Thoracic aorta (tissue), 2 donors: Measurements from ENCODE around the gene FNIP2. TPM values are rescaled to one million over a fixed set of nuclear protein-coding genes. Genes with fewer than 3 reads are reported as not detected.
"Not testable (repeated sequence)": the region's sequence is repeated elsewhere in the genome, so short reads cannot be mapped to it uniquely, and the experiment has no call there.

ENCODE experiments used
- ATAC-seq: fragments of 150-250 bp; one replicate; pipeline ENCODE4 v1.8.0; 2017; ENCODE audit warnings: low read depth; ENCODE audit not compliant: insufficient number of reproducible peaks, low FRiP score
- DNase-seq: peaks from one replicate; pipeline ENCODE4 v3.0.0-alpha.2; 2020; ENCODE audit warnings: low spot score
- H3K27ac ChIP-seq, 2 donors: fragments of 200-600 bp; sonication (generic); 1 replicate in 1 of 2; 2 replicates in 1 of 2; pipeline ENCODE4 v1.5.1; 2016; ENCODE audit warnings: mild to moderate bottlenecking in 2 of 2, moderate library complexity in 2 of 2
- H3K27me3 ChIP-seq: fragments of 200-600 bp; sonication (generic); replicated peaks from 2 replicates; pipeline ENCODE4 v1.6.0; 2016; ENCODE audit warnings: mild to moderate bottlenecking; ENCODE audit not compliant: insufficient read depth
- H3K36me3 ChIP-seq: fragments of 200-600 bp; sonication (generic); one replicate; pipeline ENCODE4 v1.5.1; 2016
- H3K4me1 ChIP-seq, 2 donors: fragments of 200-600 bp; sonication (generic); 1 replicate in 1 of 2; 2 replicates in 1 of 2; pipeline versions ENCODE4 v1.5.1 to v1.6.0; 2016; ENCODE audit warnings: low read depth in 2 of 2, mild to moderate bottlenecking in 1 of 2; ENCODE audit not compliant: control insufficient read depth in 1 of 2
- H3K4me3 ChIP-seq: fragments of 200-600 bp; sonication (generic); 2 replicates; pipeline ENCODE4 v1.5.1; 2016; ENCODE audit warnings: mild to moderate bottlenecking
- H3K9me3 ChIP-seq: fragments of 200-600 bp; sonication (generic); 2 replicates; pipeline ENCODE4 v1.5.1; 2016
- total RNA-seq, 2 donors: library from RNA; depleted of rRNA; stranded (reverse); fragments of >200 nt; gene quantifications; one replicate each; pipeline versions ENCODE4 v1.1.0 to v1.2.3, GENCODE V29; 2016
- TF ChIP-seq, protein P1 (sequence below): fragments of 200-600 bp; sonication (generic); IDR thresholded peaks from one replicate; pipeline ENCODE4 v1.5.1; 2019; ENCODE audit warnings: antibody characterized with exemption

FNIP2 gene
- total RNA-seq, 2 donors from 2014 or later: 47.9 to 121 TPM

DNA sequence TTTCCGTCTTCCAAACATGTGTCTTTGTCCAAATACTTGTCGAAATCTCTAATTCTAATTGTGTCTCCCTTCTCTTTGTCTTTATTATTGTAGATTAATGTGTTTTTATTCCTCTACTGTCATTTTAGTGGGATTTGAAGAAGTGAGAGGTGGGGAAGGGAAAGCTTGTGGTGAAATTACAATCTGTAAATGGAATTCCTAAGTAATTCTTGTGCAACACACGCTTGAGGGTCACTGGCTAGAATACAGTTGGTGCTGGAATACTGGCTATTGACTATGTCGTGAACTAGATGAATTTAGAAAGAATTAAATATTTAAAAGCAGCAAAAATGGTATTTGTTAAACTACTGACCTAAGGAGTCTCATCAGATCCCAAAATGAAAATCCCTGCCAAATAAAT is 10.7 kb upstream of the FNIP2 start:
- ATAC-seq (no peak), DNase-seq (no peak)
- no peak overlapping the region for H3K27ac ChIP-seq
- no peak overlapping the region for H3K4me3 ChIP-seq
- no peaks in the 10 kb centered on the region for H3K9me3 ChIP-seq
- TF ChIP-seq, protein P1, sequence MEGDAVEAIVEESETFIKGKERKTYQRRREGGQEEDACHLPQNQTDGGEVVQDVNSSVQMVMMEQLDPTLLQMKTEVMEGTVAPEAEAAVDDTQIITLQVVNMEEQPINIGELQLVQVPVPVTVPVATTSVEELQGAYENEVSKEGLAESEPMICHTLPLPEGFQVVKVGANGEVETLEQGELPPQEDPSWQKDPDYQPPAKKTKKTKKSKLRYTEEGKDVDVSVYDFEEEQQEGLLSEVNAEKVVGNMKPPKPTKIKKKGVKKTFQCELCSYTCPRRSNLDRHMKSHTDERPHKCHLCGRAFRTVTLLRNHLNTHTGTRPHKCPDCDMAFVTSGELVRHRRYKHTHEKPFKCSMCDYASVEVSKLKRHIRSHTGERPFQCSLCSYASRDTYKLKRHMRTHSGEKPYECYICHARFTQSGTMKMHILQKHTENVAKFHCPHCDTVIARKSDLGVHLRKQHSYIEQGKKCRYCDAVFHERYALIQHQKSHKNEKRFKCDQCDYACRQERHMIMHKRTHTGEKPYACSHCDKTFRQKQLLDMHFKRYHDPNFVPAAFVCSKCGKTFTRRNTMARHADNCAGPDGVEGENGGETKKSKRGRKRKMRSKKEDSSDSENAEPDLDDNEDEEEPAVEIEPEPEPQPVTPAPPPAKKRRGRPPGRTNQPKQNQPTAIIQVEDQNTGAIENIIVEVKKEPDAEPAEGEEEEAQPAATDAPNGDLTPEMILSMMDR: no peak
- H3K36me3 ChIP-seq: no peaks in the 10 kb centered on the region
- no peaks in the 10 kb centered on the region for H3K27me3 ChIP-seq
- no peaks in the 10 kb centered on the region for H3K4me1 ChIP-seq

DNA sequence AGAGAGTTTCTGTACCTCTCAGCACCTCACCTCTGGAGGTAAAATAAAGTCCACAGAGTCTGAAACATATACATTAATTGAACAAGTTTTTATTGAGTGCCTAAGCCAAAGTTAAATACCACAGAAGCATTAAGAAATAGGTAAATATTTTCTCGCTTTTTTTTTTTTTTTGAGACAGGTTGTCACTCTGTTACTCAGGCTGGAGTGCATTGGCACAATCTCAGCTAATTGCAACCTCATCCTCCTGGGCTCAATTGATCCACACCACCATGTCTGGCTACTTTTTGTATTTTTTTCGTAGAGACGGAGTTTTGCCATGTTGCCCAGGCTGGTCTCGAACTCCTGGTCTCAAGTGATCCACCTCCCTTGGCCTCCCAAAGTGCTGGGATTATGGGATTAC is 10.1 kb upstream of the FNIP2 start:
- DNase-seq (no peak), ATAC-seq (no peak)
- H3K4me3 ChIP-seq: no peak overlapping the region
- TF ChIP-seq, protein P1: no peak
- no peaks in the 10 kb centered on the region for H3K36me3 ChIP-seq
- H3K27me3 ChIP-seq: no peaks in the 10 kb centered on the region
- no peak overlapping the region for H3K27ac ChIP-seq
- H3K9me3 ChIP-seq: no peaks in the 10 kb centered on the region
- H3K4me1 ChIP-seq: no peaks in the 10 kb centered on the region

DNA sequence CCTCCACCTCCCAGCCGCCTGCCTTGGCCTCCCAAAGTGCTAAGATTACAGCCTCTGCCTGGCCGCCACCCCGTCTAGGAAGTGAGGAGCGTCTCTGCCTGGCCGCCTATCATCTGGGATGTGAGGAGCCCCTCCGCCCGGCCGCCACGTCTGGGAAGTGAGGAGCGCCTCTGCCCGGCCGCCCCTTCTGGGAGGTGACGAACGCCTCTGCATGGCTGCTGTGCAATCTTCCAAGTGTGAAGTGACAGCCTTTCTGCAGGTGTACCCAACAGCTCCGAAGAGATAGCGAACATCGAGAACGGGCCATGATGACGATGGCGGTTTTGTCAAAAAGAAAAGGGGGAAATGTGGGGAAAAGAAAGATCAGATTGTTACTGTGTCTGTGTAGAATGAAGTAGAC is 9.3 kb upstream of the FNIP2 start:
- not testable (repeated sequence) for H3K27ac ChIP-seq, H3K27me3 ChIP-seq, H3K4me1 ChIP-seq, H3K36me3 ChIP-seq, H3K4me3 ChIP-seq, ATAC-seq, H3K9me3 ChIP-seq, DNase-seq

DNA sequence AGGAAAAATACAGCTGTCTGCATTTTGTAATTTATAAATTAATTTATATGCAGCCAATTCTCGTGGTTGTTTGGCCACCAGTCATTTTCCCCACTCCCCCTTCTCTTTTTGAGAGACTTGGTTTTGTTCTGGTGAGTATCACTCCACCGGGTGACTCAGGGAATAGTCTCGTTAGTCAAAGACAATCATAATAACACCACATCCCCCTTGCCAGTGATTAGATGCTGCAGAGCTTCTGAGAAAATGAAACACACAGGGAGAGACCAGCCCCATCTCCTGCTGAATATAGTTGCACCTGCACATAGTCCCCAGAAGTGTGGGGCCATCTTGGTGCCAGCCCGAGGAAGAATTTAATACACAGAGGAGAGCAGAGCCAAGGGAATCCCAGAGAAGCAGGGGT is 8.0 kb upstream of the FNIP2 start:
- no peaks in the 10 kb centered on the region for H3K27me3 ChIP-seq
- no peak for ATAC-seq
- no peak overlapping the region for H3K27ac ChIP-seq
- TF ChIP-seq, protein P1: no peak
- H3K36me3 ChIP-seq: no peaks in the 10 kb centered on the region
- H3K9me3 ChIP-seq: no peaks in the 10 kb centered on the region
- no peak for DNase-seq
- H3K4me3 ChIP-seq: no peak overlapping the region
- no peaks in the 10 kb centered on the region for H3K4me1 ChIP-seq

DNA sequence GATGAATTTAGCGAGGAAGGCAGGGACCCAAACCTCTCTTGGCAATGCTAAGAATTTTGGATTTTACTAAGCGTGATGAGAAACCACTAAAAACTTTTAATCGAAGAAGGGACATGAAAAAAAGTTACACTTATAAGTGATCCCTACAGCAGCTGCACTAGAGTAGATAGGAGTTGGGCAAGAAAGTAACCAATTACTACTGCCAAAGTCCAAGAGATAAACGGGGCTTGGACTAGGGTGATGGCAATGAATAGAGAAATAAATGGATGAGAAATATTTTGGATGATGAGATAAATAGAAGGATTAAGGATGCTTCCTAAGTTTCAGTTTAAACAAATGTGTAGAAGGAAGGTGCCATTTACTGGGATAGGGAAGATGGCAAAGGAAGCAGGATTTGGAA is 6.3 kb upstream of the FNIP2 start:
- TF ChIP-seq, protein P1: no peak
- peaks cover 0 to 1% of the 10 kb centered on the region in 2 donors for H3K4me1 ChIP-seq
- H3K27ac ChIP-seq: no peak overlapping the region
- no peaks in the 10 kb centered on the region for H3K36me3 ChIP-seq
- H3K9me3 ChIP-seq: no peaks in the 10 kb centered on the region
- ATAC-seq (no peak), DNase-seq (no peak)
- H3K27me3 ChIP-seq: no peaks in the 10 kb centered on the region
- H3K4me3 ChIP-seq: no peak overlapping the region

DNA sequence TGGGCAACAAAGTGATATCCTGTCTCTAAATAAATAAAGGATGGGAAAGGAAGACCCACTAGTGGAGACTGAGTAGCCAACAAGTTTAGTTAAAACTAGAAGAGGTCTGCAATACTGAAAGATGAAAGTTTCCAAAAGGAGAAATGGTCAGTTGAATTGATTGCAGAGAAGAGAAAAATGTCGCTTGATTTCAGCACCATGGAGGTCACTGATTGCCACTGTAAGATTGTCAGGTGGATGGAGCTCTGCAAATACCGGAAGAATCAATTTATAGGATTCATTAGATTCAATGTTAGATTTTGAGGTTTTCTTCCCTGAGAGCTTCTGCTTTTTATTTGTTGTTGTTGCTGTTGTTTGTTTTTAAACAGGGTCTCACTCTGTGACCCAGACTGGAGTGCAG is 5.4 kb upstream of the FNIP2 start:
- H3K4me3 ChIP-seq: no peak overlapping the region
- no peak for DNase-seq
- TF ChIP-seq, protein P1: no peak
- no peaks in the 10 kb centered on the region for H3K36me3 ChIP-seq
- ATAC-seq: no peak
- no peak overlapping the region for H3K27ac ChIP-seq
- peaks cover 0 to 10% of the 10 kb centered on the region in 2 donors for H3K4me1 ChIP-seq
- H3K27me3 ChIP-seq: no peaks in the 10 kb centered on the region
- no peaks in the 10 kb centered on the region for H3K9me3 ChIP-seq
